HK-2 (cell line): ENCODE results near the gene RBP7.
"Not testable (repeated sequence)": the region's sequence is repeated elsewhere in the genome, so short reads cannot be mapped to it uniquely, and the experiment has no call there.

Source experiments
- DNase-seq: peaks from one replicate; pipeline ENCODE4 v3.0.0-alpha.2; 2018; ENCODE audit not compliant: unreplicated experiment

Gene RBP7

DNA sequence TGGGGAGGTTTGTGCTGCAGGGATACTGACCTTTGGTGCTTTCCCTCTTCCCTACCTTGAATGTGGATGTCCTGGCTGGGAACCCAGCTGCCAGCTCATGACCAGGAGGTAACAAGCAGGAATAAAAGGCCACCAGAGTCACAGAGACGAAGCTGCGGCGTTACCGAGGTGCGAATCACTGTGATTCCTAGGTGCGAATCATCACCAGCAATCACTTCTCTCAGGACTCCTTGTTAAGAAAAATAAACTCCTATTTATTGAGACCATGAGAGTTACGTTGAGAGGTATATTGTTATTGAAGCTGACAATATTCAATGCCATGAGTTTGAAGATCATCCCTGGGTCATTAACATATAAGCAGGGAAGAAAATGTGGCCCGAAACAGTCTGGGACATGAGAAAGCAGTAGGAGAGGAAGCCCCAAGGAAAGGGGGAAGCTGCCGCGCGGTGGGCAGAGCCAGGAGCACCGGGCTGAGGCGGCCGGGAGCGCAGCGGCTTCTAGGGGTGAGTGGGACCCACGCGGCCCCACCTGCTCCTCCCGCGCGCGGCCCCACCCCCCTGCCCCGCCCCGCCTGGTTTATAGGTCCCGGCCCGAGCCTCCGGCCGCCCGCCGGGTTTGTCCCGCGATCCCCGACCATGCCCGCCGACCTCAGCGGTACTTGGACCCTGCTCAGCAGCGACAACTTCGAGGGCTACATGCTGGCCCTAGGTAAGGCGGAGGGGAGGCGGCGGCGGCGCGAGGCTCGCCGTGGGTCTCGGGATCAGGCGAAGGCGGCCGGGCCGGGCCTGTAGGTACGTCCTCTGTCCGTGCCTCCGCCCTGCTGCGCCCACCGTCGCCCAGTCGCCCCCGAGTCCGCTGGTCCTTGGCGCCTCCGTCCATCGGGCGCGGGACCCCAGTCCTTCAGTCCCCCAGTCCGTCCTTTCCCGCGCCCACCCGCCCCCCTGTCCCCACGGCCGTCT lies at the start of gene RBP7:
TSS of gene RBP7 (plus strand) at position 605 of the 959 bp plus-strand sequence. CDS start at position 636, 31 bp downstream.
- peak; percentile 40 for DNase-seq

- DNase-seq, result no peak
Observed at GRCh38 chr1:9957726-9958125, 39.3 kb upstream of the RBP7 start.

DNA sequence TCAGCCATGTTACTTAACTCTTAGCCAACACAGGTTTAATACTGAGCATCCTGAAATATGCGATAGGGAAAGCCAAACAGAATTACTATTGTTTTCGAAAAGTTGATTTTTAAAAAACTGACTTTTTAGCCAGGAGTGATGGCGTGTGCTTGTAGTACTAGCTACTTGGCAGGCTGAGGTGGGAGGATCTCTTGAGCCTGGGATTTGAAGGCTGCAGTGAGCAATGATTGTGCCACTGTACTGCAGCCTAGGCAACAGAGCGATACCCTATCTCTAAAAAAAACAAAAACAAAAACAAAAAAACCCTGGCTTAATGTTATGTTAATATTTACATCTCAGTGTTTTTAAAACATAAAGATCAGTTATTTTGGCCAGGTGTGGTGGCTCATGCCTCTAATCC lies 37.0 kb upstream of the RBP7 start:
- DNase-seq, result no peak

GRCh38 chr1:9960706-9961562 lies 36.1 kb upstream of the RBP7 start:
- DNase-seq, result no peak

DNA sequence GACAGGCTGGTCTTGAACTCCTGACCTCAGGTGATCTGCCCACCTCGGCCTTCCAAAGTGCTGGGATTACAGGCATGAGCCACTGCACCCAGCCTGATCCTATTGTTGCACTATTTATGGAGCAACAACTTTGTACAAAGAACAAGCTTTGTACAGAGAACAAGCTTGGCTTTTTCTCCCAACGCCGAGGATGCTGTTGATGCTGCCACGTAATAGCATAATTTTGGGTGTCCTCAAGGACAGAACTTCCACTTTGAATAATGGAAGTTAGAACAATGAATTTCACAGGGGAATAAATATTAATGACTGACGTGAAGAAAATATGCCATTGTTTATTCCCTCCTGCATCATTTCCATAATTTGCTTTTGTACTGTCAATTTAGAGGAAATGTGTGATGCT lies 12.8 kb upstream of the RBP7 start:
- DNase-seq, result no peak

- DNase-seq, result no peak
Observed at GRCh38 chr1:9985001-9985400, 12.0 kb upstream of the RBP7 start.

- DNase-seq, result no peak
Observed at GRCh38 chr1:9989773-9990172, 7.3 kb upstream of the RBP7 start.

GRCh38 chr1:9990944-9991343 lies 6.1 kb upstream of the RBP7 start:
- no peak for DNase-seq

- DNase-seq, result no peak
Observed at GRCh38 chr1:9992910-9993309, 4.1 kb upstream of the RBP7 start.

DNA sequence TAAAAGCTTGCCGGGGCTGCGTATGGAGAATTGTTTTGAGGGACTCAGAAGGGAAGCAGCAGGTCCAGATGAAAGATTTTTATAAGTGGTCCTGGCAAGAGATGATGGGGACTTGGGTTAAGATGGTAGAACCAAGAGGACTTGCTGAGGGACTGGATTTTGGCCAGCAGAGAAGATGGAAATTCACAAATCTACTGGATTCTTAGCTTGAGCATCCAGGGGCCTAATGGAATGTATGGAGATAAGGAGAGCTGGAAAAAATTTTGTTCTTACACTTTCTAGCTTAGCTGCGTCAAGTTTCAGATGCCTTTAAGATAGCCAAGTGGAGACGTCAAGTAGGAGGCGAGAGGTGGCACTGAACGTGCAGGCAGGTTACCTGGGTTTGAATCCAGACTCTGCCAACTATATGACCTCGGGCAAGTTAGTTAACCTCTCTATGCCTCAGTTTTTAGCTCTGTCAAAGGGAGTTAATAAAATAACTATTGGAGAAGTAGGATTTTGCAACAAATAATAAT lies 3.4 kb upstream of the RBP7 start:
- no peak for DNase-seq

- DNase-seq, result no peak
Observed at GRCh38 chr1:10001016-10001665, 4.1 kb downstream of the RBP7 start.

DNA sequence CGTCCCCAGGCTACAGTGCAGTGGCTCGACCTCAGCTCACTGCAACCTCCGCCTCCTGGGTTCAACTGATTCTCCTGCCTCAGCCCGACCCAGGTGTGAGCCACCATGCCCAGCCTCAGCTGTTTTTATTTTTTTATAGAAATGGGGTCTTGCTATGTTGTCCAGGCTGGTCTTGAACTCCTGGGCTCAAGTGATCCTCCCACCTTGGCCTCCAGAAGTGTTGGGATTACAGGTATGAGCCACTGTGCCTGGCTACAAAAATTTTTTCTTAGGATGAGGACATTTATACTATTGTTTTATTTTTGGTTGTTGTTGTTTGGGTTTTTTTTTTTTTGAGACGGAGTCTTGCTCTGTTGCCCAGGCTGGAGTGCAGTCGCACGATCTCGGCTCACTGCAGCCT lies 8.2 kb downstream of the RBP7 start:
- not testable (repeated sequence) for DNase-seq

- DNase-seq, result no peak
Observed at GRCh38 chr1:10007169-10007568, 10.1 kb downstream of the RBP7 start.

GRCh38 chr1:10014016-10014415 lies 17.0 kb downstream of the RBP7 start:
- no peak for DNase-seq

GRCh38 chr1:10019561-10019960 lies 22.5 kb downstream of the RBP7 start:
- no peak for DNase-seq

- no peak for DNase-seq
Observed at GRCh38 chr1:10020086-10020485, 23.1 kb downstream of the RBP7 start.

GRCh38 chr1:10020678-10021077 lies 23.6 kb downstream of the RBP7 start:
- DNase-seq, result not testable (repeated sequence)

GRCh38 chr1:10021992-10022391 lies 25.0 kb downstream of the RBP7 start:
- not testable (repeated sequence) for DNase-seq

- no peak for DNase-seq
Observed at GRCh38 chr1:10022656-10023055, 25.6 kb downstream of the RBP7 start.

- DNase-seq, result no peak
Observed at GRCh38 chr1:10025354-10025753, 28.3 kb downstream of the RBP7 start.

- DNase-seq, result no peak
Observed at GRCh38 chr1:10027027-10027426, 30.0 kb downstream of the RBP7 start.

GRCh38 chr1:10028956-10029500 lies 32.0 kb downstream of the RBP7 start:
- DNase-seq, result not testable (repeated sequence)
